ENCODE results near the gene CNTF. TPM values are rescaled to one million over a fixed set of nuclear protein-coding genes. Genes with fewer than 3 reads are reported as not detected.

Gene CNTF
- total and polyA plus RNA-seq, 9 donors, result 0.22 to 2.0 (median 0.87) TPM

- no peak for TF ChIP-seq CTCF (IDR thresholded peaks at IDR 0.05)
- no peak for TF ChIP-seq EP300 (IDR thresholded peaks at IDR 0.05)
- no peak for TF ChIP-seq POLR2A (IDR thresholded peaks at IDR 0.05)
- Histone ChIP-seq H3K4me3 (no peak overlapping the region), H3K27ac (no peak overlapping the region), H3K9me3 (no peaks in the 10 kb centered on the region), H3K4me1 (ENCODE audit: insufficient read depth) (peaks cover 2% of the 10 kb centered on the region), H3K36me3 (no peaks in the 10 kb centered on the region), H3K27me3 (no peaks in the 10 kb centered on the region)
- WGBS, 3 donors, result 95 to 96% (median 96%) methylated on average over 4 of the region's 4 CpGs
- intact Hi-C loops (cut with DNase I), result no loop called here
- DNase-seq, result no peak
These were observed 3.5 kb downstream of the CNTF start for GRCh38 chr11:58625826-58626460.

- Histone ChIP-seq H3K9me3 (no peaks in the 10 kb centered on the region), H3K36me3 (no peaks in the 10 kb centered on the region), H3K4me3 (no peak overlapping the region), H3K27ac (no peak overlapping the region), H3K27me3 (no peaks in the 10 kb centered on the region), H3K4me1 (ENCODE audit: insufficient read depth) (peaks cover 2% of the 10 kb centered on the region)
- intact Hi-C loops (cut with DNase I), result no loop called here
- DNase-seq, result no peak
- 73 to 81% (median 77%) methylated on average over 4 of the region's 4 CpGs for WGBS, 3 donors
- TF ChIP-seq CTCF (IDR thresholded peaks at IDR 0.05) (no peak), EP300 (IDR thresholded peaks at IDR 0.05) (no peak), POLR2A (IDR thresholded peaks at IDR 0.05) (no peak)
These were observed 4.5 kb downstream of the CNTF start for GRCh38 chr11:58626934-58627483.

GRCh38 chr11:58628446-58628845 lies 6.0 kb downstream of the CNTF start:
- DNase-seq, result no peak

GRCh38 chr11:58629857-58630256 lies 7.4 kb downstream of the CNTF start:
- TF ChIP-seq EP300 (IDR thresholded peaks at IDR 0.05) (no peak), CTCF (IDR thresholded peaks at IDR 0.05) (peak in 1 of 3 donors; percentile 23), POLR2A (IDR thresholded peaks at IDR 0.05) (no peak)
- H3K27me3 ChIP-seq, result no peaks in the 10 kb centered on the region
- intact Hi-C loops (cut with DNase I), result no loop called here
- DNase-seq, result no peak
- H3K4me1 ChIP-seq (ENCODE audit: insufficient read depth), result peaks cover 7% of the 10 kb centered on the region
- H3K9me3 ChIP-seq, result no peaks in the 10 kb centered on the region
- WGBS, 3 donors, result 37 to 48% (median 40%) methylated on average over 2 of the region's 2 CpGs
- H3K36me3 ChIP-seq, result no peaks in the 10 kb centered on the region
- H3K4me3 ChIP-seq, result no peak overlapping the region
- no peak overlapping the region for H3K27ac ChIP-seq

More at GRCh38 chr11:58628446-58628845, 6.0 kb downstream of the CNTF start:
- Histone ChIP-seq H3K4me3 (no peak overlapping the region), H3K36me3 (no peaks in the 10 kb centered on the region), H3K27ac (no peak overlapping the region), H3K9me3 (no peaks in the 10 kb centered on the region), H3K4me1 (ENCODE audit: insufficient read depth) (peaks cover 7% of the 10 kb centered on the region), H3K27me3 (no peaks in the 10 kb centered on the region)
- TF ChIP-seq CTCF (IDR thresholded peaks at IDR 0.05) (no peak), EP300 (IDR thresholded peaks at IDR 0.05) (no peak), POLR2A (IDR thresholded peaks at IDR 0.05) (no peak)
- WGBS, 3 donors, result 78 to 88% (median 80%) methylated on average over 3 of the region's 3 CpGs
- intact Hi-C loops (cut with DNase I), result no loop called here
